GM15510 (cell line): ENCODE data around the gene STK39.

ENCODE experiments used
- POLR2A ChIP-seq: IDR thresholded peaks from 3 replicates; pipeline ENCODE4 v1.6.1; 2011; ENCODE audit warnings: borderline replicate concordance; ENCODE audit not compliant: insufficient read length; ENCODE audit errors: extremely low read depth

STK39 gene

GRCh38 chr2:168217920-168218319 lies 29.5 kb downstream of the STK39 start:
- no peak for TF ChIP-seq POLR2A

GRCh38 chr2:168216351-168217005 lies 30.9 kb downstream of the STK39 start:
- no peak for TF ChIP-seq POLR2A

- TF ChIP-seq POLR2A, result no peak
Observed at GRCh38 chr2:168215813-168216212, 31.6 kb downstream of the STK39 start.

- TF ChIP-seq POLR2A, result no peak
Observed at GRCh38 chr2:168212866-168213265, 34.5 kb downstream of the STK39 start.

- TF ChIP-seq POLR2A, result no peak
Observed at GRCh38 chr2:168212167-168212566, 35.2 kb downstream of the STK39 start.

- TF ChIP-seq POLR2A, result no peak
Observed at GRCh38 chr2:168211664-168212163, 35.7 kb downstream of the STK39 start.

GRCh38 chr2:168210895-168211570 lies 36.4 kb downstream of the STK39 start:
- no peak for TF ChIP-seq POLR2A

- no peak for TF ChIP-seq POLR2A
Observed at GRCh38 chr2:168210216-168210894, 37.0 kb downstream of the STK39 start.

- TF ChIP-seq POLR2A, result no peak
Observed at GRCh38 chr2:168208652-168209051, 38.7 kb downstream of the STK39 start.

- TF ChIP-seq POLR2A, result no peak
Observed at GRCh38 chr2:168207851-168208250, 39.5 kb downstream of the STK39 start.

GRCh38 chr2:168203762-168204693 lies 43.4 kb downstream of the STK39 start:
- TF ChIP-seq POLR2A, result no peak

GRCh38 chr2:168201584-168202116 lies 45.7 kb downstream of the STK39 start:
- no peak for TF ChIP-seq POLR2A

GRCh38 chr2:168200930-168201583 lies 46.3 kb downstream of the STK39 start:
- TF ChIP-seq POLR2A, result no peak
